Activated CD8-positive, alpha-beta memory T cell treated with anti-CD3 and anti-CD28 coated beads, Interleukin-2, amount 50 U/mL, for 1 hour (primary cell): ENCODE data around the gene PTPRA.
"Not testable (repeated sequence)": the region's sequence is repeated elsewhere in the genome, so short reads cannot be mapped to it uniquely, and the experiment has no call there.

Source experiments
- DNase-seq: peaks from one replicate; pipeline ENCODE4 v3.0.0-alpha.2; 2020; ENCODE audit errors: extremely low read depth

PTPRA gene, protein sequence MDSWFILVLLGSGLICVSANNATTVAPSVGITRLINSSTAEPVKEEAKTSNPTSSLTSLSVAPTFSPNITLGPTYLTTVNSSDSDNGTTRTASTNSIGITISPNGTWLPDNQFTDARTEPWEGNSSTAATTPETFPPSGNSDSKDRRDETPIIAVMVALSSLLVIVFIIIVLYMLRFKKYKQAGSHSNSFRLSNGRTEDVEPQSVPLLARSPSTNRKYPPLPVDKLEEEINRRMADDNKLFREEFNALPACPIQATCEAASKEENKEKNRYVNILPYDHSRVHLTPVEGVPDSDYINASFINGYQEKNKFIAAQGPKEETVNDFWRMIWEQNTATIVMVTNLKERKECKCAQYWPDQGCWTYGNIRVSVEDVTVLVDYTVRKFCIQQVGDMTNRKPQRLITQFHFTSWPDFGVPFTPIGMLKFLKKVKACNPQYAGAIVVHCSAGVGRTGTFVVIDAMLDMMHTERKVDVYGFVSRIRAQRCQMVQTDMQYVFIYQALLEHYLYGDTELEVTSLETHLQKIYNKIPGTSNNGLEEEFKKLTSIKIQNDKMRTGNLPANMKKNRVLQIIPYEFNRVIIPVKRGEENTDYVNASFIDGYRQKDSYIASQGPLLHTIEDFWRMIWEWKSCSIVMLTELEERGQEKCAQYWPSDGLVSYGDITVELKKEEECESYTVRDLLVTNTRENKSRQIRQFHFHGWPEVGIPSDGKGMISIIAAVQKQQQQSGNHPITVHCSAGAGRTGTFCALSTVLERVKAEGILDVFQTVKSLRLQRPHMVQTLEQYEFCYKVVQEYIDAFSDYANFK

DNA sequence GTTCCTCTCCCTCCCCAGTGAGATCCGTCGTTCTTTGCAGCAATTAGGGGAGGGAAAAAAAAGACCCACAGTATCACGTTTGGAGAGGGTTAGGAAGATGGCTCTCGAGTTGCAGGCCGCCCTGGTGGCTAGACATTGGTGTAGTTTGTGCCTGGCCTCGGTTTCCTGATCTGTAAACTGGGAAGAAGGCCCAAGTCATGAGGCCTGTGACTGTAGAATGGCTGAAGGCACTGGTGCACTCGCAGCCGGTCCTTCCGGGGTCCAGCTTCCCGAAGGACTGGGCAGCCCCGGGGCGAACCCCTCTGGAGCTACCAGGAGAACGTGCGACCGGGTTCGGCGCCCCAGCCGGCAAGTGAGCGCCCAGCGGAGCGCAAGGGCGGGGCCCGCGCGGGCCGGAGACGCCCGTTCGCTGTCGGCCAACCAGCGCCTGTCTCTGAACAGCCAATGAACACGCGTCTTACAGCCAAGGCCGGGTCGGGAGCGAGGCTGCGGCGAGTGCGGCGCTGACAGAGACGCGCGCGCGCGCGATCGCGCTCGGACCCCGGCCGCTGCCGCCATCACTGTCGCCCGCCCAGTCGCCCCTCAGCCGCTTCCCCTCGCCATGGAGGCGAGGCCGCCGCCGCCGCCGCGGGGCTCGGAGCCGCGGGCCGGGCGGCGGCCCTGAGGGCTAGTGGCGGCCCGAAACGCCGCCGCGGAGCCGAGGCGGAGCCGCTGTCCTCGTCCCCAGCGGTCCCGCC, at the start of gene PTPRA:
Gene PTPRA, plus strand, starts transcription at position 472 of the 737 bp plus-strand sequence. CDS start 90,797 bp downstream, outside the sequence.
- DNase-seq, result peak; percentile 70

DNA sequence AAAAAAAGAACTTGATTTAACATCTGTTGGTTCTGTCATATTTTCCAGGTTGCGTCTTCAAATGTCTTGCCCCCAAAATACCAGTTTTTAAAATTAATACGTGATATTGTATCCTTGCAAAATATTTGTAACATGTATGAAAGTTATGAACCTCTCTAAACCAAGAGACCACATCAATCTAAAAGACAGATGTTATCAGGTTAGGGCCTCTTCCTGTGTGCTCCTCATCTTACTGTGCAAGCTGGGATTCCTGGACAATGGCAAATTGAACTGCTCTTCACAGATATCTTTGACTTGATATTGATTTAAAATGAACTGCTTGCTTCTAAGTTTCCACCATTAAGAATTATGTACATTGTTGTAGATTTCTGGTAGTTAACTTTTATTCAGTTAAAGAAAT, 47.5 kb upstream of the PTPRA start:
- DNase-seq, result no peak

DNA sequence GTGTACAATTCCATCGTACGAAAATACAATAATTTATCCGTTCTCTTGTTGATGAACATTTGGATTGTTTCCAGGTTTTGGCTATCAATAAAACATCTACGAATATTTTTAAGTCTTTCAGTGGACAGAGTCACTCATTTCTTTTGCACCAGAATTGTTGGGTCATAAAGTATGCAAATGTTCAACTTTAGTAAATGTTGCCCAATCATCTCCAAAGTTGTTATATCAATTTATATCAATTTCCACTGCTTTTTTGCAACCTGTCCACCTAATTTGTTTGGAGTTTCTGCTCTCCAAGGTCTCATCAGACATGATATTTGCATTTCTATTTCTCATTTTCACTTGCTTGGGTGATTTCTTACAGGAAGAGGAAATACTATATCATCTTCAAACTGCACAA, 46.6 kb upstream of the PTPRA start:
- DNase-seq, result no peak

DNA sequence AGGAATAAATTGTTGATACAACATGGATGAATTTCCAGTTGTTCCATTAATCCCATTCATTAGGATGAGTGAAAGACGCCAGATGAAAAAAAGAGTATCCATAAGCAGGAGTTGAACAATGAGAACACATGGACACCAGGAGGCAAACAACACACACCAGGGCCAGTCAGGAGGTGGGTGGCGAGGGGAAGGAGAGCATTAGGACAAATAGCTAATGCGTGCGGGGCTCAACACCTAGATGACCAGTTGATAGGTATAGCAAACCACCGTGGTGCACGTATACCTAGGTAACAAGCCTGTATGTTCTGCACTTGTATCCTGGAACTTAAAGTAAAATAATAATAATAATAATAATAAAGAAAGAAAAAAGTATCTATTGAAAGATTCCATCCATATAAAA, 43.9 kb upstream of the PTPRA start:
- no peak for DNase-seq

DNA sequence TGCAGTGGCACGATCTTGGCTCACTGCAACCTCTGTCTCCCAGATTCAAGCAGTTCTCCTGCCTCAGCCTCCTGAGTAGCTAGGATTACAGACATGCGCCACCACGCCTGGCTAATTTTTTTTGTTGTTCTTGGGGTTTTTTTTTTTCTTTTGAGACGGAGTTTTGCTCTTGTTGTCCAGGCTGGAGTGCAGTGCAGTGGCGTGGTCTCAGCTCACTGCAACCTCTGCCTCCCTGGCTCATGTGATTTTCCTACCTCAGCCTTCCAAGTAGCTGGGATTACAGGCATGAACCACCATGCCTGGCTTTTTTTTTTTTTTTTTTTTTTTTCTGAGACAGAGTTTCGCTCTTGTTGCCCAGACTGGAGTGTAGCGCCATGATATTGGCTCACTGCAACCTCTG, 42.1 kb upstream of the PTPRA start:
- not testable (repeated sequence) for DNase-seq

DNA sequence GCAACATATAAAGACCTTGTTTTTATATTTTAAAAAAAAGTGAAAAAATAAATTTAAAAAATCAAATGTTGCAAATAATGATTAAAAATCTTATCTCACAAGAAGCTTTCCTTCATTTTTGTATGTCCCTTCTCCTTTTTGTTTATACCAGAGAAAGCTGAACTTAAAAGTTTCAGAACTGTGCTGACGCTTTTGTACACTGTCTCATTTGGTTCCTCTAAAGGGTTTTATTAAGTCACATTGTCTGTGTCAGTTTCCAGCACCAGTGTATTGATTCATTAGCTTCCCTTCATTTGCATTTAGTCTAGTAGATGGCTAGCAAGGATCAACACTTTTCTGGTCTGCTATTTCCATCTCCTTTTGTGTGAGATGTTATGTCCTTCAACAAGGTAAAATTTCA, 39.5 kb upstream of the PTPRA start:
- DNase-seq, result no peak

DNA sequence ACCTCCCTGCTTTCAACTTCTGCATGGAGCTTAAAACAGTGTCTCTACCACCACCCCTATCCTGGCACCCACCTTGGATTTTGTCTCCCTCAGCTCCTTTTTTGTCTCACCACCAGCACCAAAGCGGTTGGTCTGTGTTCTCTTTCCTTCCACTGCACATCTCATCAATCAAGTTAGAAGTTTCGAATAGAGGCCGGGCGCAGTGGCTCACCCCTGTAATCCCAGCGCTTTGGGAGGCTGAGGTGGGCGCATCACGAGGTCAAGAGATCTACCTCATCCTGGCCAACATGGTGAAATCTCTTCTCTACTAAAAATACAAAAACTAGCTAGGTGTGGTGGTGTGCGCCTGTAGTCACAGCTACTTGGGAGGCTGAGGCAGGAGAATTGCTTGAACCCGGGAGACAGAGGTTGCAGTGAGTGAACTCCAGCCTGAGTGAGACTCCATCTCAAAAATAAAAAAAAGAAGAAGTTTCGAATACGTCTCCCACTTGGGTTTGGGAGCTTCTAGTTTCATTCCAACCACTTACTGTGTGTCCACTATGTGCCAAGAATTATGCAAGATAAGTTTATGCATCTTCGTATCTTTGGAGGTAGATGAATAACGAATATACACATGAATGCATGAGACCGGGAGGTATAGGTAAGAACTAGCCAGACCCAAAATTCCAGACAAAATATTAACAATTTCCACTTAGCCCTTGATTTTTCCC, 38.7 kb upstream of the PTPRA start:
- DNase-seq, result no peak

DNA sequence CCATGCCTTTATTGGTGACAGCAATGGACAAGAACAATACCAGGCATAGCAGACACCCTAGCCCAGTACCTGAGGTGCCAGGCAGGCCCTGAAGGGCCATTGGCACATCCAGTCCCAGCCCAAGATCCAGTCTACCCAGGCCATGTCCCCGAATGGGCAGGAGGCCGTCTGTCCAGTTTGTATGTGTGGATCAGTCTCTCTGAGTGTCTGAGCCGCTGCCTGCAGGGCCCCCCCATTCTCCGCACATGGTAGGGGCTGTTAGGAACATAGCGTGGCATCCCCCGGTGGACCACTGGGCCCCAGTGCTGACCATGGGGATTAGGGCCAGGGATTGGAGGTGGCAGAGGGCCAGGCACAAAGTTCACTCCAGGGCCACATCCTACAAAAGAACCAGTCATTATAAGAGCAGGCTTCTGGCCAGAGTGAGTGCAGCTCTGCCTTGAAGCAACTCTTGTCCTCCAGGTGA, 37.9 kb upstream of the PTPRA start:
- no peak for DNase-seq

DNA sequence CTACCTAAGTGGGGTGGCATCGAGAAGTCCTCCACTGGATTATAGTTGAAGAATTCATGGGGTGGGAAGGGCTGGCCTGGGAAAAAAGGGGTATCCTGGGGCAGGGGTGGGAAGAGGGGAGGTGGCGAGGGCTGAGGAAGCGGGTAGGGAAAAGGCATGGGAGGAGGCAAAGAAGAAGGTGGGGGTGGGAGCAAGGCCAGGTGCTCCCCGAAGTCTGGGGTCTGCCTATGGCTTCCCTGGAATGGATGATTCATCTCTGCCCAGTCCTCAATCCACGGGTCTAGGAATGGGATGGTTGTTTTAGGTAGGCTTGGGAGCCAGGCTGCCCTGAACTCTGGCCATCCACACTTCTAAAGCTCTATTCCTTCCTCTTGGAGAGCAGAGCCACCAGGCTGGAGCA, 37.2 kb upstream of the PTPRA start:
- DNase-seq, result no peak

DNA sequence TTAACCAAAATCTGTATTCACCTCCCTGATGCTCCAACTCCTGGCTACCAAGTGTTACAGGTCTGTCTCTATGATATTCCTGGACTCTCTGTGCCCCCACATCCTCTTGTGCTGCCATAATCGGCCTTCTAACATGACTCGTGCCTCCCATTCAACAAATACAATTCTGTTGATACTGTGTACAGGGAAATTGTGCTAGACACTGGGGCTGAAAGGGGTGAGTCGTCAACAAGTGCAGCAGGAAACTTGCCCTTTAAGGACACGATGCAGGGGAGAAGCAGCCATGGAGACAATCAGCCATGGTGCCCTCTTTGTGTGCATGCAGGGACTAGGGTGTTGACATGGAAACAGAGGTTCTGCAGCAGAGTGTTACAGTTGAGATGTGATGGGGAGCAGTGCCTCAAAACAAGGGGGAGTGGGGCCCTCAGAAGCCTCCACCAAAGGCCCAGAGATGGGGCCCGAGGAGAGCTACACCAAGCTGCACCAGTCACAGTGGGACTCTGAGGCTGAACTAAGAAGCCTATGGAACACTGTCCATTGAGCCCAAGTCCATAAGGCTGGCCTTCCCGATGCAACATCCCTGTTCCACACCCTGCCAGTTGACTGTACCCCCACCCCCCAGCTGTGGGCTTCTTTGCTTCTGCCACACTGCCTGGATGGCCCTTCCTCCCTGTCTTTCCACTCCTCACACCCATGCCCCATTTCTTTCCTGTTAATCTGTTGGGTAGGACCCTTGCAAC, 35.9 kb upstream of the PTPRA start:
- DNase-seq, result no peak

DNA sequence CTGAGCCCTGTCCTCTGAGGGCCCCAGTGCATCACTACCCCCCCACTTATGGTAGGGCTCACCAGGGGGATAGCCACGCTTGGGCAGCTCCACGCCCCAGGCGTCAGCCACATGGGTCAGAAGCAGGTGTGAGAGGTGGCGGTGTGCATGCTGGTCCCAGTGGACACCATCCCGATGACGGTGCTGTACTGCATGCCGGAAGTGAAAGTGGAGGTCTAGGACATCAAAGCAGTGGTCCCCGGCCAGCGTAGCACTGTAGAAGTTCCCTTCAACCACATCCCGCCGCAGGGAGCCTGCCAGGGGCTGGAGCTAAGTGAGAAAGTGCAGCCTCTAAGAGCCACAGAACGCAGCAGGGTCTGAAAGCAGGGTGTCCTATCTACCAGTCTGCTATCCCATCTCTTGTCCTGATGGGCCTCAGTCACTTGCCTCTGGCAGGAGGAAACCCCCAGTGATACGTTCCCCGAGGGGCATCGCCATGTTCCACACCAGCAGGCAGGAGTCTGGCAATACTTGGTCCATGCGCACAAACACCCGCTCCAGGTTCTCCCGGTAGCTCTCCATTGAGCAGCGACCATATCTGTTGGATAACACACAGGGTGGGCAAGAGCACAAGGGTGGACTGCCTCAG, 35.0 kb upstream of the PTPRA start:
- no peak for DNase-seq

DNA sequence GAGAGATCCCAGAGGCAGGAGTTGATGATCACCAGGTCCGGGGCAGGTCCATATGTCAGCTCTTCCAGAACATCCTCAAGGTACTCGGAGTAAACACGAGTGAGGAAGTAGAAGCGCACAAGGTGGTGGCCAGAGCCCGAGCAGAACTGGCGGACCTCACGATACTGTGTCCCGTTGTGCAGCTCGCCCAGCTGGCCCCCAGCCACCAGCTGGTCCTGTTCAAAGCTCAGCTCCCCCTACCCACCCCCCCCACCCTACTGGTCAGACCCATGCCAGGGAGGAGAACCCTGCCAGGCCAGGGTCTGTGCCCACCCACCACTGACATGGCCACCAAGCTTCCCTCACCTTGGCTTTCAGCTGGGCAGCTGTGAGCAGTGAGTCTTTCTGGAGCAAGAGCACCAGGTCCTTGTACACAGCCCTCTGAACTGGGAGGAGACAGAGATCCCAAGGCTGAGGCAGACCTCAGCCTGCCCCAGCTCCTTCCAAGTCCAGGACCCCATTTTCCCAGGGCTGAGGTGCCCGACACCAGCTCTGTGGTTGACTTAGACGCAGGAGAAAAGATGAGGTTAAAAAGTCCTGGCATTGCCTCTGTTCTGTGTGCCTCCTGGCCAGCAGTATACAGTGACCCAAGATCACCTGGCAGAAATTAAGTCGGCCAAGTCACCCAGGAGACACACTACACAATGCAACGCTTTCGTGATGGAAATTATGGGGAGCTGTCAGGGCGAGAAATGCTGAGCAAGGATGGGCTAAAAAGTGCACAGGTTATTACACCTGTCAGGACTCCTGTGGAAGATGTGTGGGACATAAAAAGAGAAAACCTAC, 34.2 kb upstream of the PTPRA start:
- no peak for DNase-seq

DNA sequence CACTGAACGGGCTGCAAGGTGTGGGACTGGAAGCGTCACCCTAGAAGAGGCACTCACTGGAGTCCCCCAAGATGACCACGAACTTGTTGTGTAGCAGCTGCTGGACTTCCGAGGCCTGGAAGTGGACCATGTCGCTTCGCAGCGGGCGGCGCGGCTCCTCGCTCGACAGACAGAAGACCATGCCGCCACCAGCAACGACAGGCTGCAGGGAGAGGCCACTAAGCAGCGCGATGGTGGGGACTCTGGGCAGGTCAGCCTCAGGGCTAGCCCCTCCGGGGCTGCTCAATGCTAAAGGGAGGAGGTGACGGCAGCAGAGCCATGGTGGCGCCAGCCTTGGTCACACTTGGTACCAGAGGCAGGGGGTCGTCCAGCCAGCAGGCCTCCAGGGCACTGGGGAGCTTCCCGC, 33.5 kb upstream of the PTPRA start:
- DNase-seq, result no peak

DNA sequence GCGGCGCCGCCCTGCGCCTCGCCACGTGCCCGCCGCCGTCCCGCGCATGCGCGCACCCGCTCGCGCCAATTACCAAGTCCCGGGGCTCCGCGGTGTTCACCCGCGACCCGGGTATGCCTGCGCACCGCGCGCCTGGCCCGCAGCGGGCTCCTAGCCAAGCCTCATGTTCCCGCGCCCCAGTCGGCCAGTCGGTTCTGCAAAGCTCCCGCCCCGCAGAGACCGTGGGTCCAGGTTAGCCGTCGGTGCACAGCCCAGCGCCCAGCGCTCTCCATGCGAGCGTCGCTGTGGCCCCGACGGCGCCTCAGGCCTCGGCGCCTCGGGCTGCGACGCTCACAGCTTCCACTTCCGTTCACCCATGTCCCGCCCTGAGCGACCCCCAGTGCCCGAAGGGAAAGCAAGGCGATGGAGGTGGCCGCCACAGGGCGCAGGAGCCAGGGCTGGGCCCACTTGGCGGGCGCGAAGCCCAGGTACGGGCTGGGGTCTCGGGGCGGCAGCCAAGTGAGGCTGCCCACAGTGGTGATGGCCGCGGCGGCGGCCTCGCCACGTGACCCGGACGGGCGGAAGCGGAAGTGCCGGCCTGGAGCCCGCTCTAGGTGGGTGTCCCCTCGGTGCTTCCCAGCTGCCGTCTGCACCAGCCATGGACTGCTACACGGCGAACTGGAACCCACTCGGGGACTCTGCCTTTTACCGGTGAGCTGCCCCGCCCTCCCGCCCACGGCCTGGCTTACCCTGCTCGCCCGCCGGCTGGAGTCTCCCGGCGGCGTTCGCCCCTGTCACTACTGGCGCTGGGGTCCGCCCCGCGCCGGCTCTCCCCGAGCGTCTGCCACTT, 32.9 kb upstream of the PTPRA start, which contains the start of the genes PCED1A and VPS16:
Gene PCED1A, minus strand, starts transcription at position 518 of the 829 bp plus-strand sequence. CDS start 743 bp downstream, outside the sequence.
Gene VPS16, plus strand, starts transcription at position 608 of the 829 bp plus-strand sequence. Its CDS starts 30 bp downstream, at position 638.
- peak; percentile 59 for DNase-seq

DNA sequence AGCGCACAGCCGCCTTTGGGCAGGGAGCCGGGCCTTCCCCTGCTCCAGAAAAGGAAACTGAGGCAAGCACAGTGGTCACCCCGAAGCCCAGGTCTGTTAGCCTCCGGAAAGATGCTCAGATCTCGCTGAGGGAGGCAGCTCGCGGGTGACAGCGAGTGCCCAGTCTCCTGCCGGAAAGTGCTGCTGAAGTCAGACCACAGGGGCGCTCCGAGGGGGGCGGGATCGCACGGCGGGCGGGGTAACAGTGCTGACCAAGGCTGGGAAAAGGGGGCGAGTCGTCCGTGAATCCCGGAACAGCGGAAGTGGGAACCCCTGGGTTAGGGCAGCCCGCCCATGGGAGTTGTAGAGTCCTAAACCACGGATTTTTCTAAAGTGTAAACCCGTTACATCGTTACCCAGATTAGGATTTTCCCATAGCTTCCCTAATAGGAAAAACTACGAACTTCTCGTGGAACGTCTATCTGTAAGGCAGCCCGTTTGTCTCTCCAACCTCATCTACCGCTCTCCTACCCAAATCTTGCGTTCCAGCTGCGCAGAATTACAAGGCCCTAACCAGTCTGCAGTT, 32.2 kb upstream of the PTPRA start:
- no peak for DNase-seq

DNA sequence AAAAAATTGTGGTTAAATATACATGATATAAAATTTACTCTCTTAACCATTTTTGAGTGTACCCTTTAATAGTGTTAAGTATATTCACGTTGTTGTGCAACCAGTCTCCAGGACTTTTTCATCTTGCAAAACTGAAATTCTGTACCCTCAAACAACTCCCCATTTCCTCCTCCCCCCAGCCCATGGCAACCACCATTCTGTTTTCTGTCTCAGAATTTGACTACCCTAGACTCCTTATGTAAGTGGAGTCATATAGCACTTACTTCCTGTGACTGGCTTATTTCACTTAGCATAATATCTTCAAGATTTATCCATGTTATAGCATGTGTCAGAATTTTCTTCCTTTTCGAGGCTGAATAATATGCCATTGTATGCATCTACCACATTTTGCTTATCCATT, 27.7 kb upstream of the PTPRA start:
- no peak for DNase-seq

DNA sequence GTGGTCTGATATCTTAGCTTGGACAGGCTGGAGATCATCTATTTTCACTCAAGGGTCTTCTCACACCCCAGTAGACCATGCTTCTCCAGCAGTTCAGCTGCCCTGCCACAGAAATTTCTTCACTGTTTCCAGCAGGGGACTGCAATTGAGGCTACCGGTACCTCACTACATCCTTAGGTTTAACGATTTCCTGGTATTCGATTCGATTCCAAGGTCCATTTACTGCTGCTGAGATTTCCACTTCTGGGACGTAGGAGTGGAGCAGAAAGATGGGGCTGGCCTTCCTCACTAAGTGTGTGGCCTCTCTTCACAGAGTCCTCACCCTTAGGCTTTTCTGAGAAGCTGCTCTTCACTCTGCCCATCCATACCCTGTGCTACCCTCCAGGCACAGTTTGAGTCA, 26.6 kb upstream of the PTPRA start:
- DNase-seq, result no peak

DNA sequence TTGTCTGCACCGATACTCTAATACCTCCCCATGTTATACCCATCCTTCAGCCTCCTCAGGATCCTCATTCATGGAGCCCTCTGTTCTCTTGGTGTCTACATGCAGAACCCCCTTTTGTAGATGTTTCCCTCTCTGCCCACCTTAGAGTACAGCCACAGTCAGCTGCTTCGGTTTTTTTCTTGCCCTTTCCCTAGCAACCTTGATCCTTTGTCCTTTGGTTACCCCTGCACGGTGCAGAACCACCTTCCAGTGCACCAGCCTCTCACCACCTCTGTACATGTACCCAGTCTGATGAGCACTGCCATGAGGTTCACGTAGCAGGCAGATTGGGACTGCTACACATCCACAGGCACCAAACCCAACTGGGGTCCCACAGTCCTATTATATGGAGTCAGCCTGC, 25.5 kb upstream of the PTPRA start:
- DNase-seq, result no peak
